GM20431 (cell line): Measurements from ENCODE around the gene PTGDS.

Experiments used
- in situ Hi-C: fragments of 300-500 bp; cut with MseI, MboI; formaldehyde crosslinking; loops from one replicate; pipeline ENCODE4 v1.15.0; 2020; ENCODE audit warnings: low sequenced_read_pairs; ENCODE audit not compliant: unreplicated experiment

Gene PTGDS

DNA sequence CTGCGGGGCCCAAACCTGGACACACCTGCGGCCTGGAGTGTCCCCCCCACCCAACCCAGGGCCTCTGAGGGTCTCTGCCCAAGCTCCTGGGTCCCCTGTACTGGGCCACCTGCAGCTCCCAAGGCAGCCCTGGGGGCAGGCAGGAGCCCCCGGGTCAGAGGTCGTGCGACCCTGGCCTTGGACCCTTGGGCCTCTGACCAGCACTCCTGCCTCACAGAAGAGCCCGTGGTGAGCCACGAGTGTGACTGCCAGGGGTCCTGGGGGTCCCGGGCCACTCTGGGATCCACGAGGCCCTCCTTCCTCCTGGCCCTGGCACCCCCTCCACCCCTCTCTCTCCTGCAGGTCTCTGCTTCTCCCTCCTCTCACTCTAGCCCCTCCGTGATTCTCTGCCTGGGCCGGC is 5.0 kb upstream of the PTGDS start:
- in situ Hi-C loops = no loop called here

DNA sequence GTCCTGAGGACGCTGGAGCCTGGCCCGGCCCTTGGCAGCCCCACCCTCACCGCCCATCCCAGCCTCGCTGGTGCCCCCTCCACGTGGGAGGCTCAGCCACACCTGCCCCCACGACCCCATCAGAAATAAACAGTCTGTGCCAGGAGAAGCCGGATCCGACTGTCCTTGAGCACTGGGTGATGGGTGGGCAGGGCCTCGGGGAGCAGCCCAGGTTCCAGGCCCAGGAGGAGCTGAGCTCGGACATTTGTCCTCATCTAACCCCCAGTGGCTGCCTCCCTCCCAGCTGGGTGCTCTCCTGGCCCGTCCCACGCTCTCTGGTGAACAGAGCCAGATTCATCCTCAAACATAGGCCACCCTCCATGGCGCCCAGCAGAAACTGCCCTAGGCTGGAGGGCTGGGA is 4.6 kb upstream of the PTGDS start:
- in situ Hi-C loops = no loop called here

DNA sequence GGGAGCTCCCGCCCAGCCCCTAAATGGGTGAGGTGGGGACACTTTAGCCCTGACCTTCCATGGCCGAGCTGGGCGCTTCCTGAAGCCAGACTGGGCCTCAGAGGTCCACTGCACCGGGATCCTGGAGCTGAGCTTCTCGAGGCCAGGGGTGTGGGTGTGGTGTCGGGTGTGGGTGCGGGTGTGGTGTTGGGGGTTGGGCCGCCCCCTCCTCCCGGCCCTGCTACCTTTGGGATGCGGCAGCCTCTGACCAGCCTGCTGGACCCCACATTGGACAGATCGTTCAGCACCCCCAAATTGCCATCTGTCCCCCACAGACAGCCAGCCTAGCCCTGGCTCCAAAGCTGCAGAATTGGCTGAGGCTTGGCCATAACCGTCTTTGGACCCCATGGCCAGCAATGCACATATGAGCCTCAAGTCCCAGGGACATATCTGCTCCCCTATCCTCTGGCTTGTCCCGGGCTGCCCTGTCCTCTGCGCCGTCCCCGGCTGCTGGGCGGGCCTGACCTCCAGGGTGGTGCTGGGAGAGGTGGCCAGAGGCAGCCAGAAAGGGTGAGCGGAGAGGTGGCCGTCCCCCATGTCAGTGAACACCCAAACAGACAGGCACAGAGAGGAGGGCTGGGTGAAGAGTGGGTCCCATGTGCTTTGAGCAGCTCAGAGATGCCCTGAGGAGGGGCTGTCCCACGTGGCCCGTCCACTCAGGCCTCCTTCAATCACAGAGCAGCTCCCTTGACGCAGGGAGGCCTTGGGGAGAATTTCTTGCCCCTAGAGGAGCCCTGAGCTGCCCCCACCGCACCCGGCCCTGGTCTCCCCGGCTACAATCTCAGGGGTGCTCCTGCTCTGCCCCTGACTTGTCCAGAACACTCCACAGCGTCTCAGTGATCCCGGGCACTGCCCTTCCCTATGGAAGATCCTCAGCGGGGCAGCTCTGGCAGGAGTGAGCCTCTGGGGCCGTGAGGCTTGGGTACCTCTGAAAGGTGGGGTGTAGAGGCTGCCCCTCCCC is 3.4 kb upstream of the PTGDS start:
- in situ Hi-C loops = no loop called here

DNA sequence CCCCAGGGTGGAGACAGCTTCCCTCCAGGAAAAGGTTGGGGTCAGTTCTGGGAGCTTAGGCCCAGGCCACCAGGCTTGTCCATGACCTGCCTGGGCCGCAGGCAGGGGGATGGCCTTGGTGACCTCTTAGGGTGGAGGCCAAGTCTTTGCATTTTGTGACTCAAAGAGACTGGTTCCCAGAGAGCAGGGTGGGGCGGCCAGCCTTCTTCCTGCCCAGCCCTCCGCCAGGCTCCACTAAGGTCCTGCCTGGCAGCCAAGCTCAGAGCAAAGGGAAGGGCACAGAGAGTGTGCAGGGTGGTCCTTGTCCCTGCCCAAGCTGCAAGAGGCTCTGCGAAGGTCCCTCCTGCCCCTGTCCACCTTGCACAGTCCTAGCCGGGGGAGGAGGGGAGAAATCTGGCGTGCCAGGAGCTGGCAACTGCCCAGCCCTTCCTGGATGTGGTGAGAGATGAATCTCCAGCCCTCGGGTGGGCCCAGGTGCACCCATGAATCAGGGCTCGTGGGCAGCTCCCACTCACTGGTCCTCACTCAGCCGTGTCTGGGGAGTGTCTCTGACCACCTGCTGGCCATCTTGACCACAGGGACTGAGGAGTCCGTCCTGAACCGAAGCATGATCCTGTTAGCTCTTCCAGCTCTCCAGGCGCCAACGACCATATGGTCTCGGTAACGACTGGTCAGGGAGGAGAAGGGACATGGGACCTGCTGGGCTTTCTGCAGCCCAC is 2.3 kb upstream of the PTGDS start:
- in situ Hi-C loops = no loop called here

DNA sequence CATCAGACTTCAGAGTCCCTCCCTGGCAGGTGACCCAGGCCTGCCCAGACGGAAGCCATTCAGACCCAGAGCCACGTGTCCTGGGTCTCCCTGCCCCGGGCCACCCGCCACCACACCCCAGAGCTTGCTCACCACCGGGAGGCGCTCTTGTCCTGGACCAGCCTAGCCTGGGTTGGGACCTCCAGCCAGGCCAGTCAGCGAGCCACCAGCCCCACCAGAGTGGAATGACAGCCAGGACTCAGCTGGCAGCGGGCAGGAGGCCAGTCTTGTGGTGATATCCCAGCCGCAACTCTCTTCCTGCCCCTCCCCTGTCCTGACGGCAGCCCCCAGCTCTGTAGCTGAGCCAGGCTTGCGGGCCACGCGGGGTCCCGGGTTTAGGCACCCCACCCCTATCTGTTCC is 1.7 kb upstream of the PTGDS start:
- in situ Hi-C loops = no loop called here

DNA sequence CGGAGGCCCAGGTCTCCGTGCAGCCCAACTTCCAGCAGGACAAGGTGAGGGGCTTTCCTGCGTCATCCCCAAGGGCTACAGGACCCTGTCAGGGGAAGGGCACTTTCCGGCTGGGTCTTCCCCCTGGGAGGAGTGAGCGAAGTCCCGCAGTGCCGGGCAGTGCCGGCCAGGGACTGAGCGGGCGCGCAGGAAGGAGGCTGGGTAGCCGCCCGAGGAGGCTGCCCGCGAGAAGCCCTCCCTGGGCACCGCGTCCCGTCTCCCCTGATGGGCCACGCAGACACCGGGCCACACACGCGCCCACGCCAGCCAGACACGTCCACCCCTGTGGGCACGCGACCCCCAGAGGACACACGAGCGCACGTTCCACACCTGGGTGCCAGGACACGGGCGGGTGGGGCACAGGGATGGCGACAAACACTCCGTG is 357 bp downstream of the PTGDS start:
- in situ Hi-C loops = no loop called here

DNA sequence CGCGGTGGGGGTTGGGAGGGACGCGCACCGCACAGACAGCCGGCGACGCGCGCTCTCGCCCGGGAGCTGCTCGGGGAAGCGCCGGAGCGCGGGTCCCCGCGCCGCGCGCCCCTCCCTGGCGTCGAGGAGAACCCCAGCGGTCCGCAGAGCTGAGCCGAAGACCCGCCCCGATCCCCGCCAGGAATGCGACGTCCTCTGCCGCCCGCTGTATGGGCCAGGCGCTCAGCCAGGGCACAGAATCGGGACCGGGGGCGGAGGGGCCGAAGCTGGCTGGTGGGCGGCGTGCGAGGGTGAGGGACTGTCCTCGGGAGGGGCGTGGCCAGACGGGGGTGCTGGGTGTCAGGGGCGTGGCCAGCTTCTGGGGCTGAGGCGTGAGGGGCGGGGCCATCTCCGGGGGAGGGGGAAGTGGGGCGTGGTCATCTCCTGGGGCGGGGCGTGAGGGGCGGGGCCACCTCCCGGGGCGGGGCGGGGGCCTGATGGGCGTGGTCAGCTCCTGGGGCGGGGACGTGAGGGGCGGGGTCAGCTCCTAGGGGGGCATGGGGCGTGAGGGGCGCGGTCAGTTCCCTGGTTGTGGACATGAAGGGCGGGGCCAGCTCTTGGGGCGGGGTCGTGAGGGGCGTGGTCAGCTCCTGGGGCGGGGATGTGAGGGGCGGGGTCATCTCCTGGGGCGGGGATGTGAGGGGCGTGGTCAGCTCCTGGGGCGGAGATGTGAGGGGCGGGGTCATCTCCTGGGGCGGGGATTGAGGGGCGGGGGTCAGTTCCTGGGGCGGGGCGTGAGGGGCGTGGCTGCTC is 965 bp downstream of the PTGDS start:
- in situ Hi-C loops = no loop called here

DNA sequence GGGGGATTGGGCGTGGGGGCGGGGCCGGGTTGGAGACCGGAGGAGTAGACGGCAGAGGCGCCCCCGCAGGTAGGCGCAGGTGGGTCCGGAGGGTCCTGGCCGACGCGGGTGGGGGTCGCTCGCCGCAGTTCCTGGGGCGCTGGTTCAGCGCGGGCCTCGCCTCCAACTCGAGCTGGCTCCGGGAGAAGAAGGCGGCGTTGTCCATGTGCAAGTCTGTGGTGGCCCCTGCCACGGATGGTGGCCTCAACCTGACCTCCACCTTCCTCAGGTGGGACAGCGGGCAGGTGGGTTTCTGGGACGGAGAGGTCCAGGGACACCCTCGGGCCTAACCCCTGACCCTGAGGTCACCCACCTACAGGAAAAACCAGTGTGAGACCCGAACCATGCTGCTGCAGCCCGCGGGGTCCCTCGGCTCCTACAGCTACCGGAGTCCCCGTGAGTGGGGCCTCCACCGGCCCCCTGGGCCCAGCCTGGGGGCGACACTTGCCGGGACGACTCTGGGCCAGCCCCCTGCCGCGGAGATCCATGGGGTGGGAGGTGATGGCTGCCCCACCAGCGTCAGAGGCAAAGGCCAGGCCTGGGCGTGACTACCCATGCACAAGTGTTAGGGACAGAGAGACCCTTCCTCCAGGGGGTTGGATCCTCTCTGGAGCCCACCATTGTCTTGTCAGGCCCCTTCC is 1.7 kb downstream of the PTGDS start:
- in situ Hi-C loops = no loop called here

DNA sequence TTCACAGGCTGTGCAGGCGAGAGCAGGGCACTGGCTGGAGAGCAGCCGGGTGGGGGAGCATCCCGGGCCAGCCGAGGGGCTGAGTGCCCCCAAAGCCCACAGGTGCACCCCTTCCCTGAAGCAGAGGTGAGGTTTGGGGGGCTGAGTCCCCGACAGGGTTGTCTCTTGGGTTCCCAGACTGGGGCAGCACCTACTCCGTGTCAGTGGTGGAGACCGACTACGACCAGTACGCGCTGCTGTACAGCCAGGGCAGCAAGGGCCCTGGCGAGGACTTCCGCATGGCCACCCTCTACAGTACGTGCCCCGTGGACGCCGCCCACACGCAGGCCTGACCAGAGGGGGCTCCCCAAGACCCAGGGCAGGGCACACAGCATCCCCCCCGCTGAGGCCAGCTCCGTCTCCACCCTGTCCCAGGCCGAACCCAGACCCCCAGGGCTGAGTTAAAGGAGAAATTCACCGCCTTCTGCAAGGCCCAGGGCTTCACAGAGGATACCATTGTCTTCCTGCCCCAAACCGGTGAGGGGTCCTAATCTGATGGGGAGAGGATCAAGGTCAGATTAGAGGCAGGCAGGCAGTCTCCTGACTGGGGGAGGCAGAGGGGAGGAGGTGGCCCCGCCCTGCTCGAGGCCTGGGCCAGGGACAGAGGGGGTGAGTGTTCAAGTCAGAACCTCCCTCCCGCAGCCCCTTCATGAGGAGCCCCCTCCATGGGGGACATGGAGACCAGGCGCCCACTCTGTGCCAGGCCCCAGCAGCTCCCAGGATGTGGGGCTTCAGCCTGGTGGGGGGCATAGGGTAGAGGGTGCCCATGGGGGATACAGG is 2.7 kb downstream of the PTGDS start:
- in situ Hi-C loops = no loop called here

DNA sequence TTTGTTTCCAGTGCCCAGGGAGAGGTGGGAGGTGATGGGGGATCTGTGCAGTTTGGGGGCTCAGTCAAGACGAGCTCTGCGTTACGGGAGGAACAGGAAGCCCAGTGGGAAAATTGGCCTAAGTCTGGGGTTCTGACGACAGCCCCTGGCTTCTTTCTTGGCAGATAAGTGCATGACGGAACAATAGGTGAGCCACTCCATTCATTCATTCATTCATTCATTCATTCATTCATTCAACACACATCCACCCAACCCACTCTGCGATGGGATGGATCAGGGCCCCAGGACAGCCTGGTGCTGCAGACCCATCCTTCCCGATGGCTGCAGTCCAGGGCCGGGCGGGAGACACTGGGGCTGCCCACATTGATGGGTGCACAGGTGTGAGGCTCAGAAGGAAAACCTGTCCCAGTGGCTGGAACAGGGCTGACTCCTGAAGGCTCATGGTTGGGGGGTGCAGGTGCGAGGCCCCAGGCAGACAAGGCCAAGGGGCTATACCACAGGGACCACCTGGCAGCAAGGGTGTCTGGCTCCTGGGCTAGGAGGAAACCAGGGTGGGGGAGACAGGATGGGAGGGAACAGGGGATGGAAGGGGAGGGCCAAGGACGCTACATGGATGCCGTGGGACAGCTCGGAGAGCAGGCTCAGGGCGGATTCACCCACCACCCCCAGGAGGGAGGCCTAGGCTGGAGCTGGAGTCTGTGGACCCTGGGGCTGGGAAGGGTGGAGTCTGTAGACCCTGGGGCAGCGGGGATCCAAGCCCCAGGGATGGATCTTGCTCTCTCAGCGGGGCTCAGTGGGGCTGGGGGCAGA is 3.6 kb downstream of the PTGDS start:
- in situ Hi-C loops = no loop called here

DNA sequence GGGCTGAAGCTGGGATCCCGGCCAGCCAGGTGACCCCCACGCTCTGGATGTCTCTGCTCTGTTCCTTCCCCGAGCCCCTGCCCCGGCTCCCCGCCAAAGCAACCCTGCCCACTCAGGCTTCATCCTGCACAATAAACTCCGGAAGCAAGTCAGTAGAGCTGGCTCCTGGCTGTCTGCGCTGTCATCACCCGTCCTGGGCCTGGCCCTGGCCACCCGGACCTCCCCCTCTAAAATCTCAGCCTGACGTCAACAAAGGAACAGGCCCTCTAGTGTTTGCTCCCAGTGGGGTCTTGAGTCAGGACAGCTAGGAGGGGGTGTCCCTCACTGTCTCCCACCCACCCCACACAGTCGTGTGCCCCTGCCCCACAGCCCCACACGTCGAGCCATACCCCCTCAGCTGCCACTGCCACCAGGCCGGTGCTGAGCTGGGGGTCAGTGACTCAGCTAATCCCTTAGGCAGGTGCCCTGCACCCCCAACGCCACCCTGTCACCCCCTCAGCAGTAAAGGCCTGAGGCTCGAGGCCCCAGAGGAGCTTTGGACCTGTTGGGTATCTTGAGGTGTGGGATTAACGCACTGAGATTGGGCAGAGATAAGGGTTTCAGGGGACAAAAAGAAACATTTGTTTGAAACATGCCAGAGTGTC is 4.4 kb downstream of the PTGDS start:
- in situ Hi-C loops = no loop called here

DNA sequence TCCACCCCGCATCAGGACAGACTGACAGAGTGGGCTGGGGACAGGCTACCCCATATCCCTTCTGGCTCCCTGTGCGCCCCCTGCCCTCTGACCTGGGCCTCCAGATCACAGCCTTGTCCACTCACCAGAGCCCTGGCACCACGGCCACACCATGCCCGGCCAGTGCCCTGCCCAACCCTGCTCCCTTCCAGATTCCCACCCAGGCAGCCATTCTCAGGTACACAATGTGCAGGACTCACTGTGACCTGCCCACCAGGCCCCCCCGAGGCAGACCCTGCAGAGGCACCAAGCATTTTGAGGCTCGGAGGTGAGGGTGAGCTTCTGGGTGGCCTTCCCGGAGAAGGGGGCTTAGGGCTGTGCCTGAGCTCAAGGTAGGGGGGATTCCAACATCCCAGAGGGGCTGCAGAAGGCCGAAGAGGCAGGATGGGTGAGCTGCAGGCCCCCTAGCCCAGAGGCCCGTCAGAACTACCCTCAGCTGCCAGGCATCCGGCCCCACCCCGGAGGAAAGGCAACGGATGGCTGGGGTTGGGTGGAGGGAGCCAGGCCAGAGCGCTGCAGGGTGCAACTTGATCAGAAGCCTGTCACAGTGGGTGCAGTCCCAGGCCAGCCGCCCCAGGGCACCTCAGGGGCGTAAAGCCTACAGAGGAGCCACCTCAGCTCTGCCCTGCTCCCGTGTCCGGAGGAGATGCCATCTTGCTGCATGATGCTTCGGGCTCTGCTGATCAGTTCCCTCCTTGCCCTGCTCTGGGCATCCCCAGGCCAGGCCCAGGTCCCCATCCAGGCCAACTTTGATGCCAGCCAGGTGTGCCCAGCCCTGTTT is 5.1 kb downstream of the PTGDS start, which contains the start of gene LCNL1:
Gene LCNL1 (plus strand): TSS at position 762 of the 820 bp plus-strand sequence. CDS start 594 bp downstream, outside the sequence.
- in situ Hi-C loops = no loop called here

DNA sequence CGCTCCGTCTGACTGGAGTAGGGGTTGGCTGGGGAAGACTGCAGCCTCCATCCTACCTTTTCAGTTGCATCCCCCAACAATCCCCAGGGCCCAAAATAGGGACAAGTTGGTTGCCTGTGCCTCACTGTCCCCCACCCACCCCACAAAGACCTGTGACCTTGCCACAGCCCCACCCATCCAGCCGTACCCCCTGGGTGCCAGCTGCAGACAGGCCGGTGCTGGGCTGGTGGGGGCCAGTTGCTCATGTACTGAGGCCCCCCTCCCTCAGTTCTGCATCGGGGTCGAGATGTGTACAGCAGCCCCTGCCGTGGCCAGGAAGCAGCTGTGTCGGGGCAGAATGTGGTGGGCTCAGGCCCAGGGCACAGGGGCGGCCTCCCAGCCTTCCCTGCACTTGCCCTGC is 5.9 kb downstream of the PTGDS start:
- in situ Hi-C loops = no loop called here

DNA sequence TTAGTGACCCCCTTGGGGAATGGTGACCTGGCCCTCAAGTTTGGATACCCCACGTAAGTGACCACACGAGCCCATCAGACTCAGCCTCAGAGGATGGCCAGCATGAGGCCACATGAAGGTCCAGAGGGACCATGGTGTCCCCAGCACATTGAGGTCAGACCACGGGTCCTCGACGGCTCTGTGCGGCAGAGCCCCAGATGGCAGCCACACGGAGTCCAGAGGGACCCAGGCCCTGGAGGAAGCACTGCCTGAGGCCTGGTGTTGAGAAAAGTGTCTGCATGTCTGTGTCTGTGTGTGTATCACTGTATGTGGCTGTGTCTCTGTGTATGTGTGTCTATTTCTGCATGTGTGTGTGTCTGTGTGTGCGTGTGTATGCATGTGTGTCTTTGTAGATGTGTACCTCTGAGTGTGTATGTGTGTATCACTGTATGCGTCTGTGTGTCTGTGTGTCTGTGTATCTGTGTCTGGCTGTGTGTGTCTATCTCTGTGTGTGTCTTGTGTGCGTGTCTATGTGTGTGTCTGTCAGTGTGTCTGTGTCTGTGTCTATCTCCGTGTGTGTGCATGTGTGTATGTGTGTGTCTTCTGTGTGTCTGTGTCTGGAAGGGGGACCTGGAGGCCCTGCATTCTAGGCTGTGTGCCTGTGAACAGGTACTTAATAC is 6.5 kb downstream of the PTGDS start:
- in situ Hi-C loops = no loop called here

DNA sequence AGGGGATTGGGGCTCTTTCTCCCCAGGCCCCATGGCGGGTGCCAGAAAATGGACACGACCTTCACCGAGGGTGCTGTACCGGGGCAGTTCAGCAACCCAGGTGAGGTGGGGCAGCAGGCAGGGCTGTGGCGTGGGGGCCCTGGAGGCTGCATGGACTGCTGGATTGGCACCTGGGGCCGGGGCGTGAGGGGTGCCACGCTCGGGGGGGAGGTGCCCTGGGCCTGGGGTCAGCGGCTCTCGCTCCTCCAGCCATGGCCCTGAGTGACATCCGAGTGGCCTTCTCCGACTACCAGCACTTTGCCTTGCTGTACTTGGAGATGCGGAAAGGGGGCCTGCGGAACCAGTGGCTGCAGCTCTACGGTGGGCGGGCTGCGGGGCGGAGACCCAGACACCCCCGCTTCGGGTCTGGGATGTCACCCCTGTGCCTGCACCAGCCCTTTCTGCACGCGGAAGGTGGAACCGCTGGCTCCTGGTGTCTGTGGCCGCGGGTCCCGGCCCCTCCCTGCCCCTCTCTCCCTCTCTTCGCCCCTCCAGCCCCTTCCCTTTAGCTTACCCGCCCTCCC is 7.2 kb downstream of the PTGDS start:
- in situ Hi-C loops = no loop called here

DNA sequence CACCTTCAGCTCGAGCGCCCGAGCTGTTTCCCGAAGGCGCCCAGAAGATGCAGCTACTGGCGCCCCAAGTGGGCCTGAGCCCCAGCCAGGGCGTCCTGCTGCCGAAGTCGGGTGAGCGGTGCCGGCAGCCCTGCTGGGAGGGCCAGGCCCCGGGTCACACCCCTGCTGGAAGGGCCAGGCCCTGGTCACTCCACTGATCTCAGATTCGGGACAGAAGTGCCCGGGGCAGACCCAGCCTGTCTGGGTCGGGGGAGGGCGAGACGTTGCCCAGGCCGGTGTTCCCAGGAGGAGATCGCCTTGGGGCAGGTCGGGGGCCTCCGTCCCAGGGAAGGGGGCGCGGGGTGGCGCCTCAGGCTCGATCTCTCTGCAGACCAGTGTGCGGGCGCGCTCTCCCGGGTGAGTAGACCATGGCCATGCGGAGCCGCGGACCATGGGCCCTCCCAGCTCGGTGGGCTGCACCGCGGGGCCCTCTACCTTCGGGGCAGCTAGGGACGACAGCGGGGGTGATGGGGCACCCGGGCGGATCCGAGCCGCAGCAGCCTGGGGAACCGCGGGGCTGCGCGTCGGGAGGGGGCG is 7.8 kb downstream of the PTGDS start:
- in situ Hi-C loops = no loop called here
